Retinal pigment epithelial cell (primary cell): ENCODE measurements around the gene PIP4K2A.

Source experiments
- DNase-seq: peaks from one replicate; pipeline ENCODE4 v3.0.0-alpha.2; 2010; ENCODE audit warnings: low read depth
- H3K4me3 ChIP-seq: 2 replicates; pipeline ENCODE4 v1.5.1; 2011; ENCODE audit warnings: mild to moderate bottlenecking, low read length, control low read depth, moderate library complexity
- CTCF ChIP-seq: conservative IDR thresholded peaks from 2 replicates; pipeline ENCODE4 v1.5.1; 2011; ENCODE audit warnings: low read depth, low read length, control low read depth, inconsistent platforms

The PIP4K2A gene

GRCh38 chr10:22604344-22605126, 109.8 kb downstream of the PIP4K2A start:
- DNase-seq = no peak
- H3K4me3 ChIP-seq = no peak overlapping the region
- TF ChIP-seq CTCF = no peak

- TF ChIP-seq CTCF = no peak
- DNase-seq = no peak
- no peak overlapping the region for H3K4me3 ChIP-seq
These were observed 110.8 kb downstream of the PIP4K2A start for GRCh38 chr10:22603581-22603980.

GRCh38 chr10:22601618-22602017, 112.8 kb downstream of the PIP4K2A start:
- H3K4me3 ChIP-seq = no peak overlapping the region

GRCh38 chr10:22599636-22600228, 114.6 kb downstream of the PIP4K2A start:
- DNase-seq = no peak
- no peak overlapping the region for H3K4me3 ChIP-seq

More at GRCh38 chr10:22601618-22602017, 112.8 kb downstream of the PIP4K2A start:
- no peak for DNase-seq
- no peak for TF ChIP-seq CTCF

GRCh38 chr10:22599048-22599561, 115.3 kb downstream of the PIP4K2A start:
- DNase-seq = no peak
- no peak overlapping the region for H3K4me3 ChIP-seq
- no peak for TF ChIP-seq CTCF

More at GRCh38 chr10:22599636-22600228, 114.6 kb downstream of the PIP4K2A start:
- no peak for TF ChIP-seq CTCF

GRCh38 chr10:22598478-22598877, 115.9 kb downstream of the PIP4K2A start:
- TF ChIP-seq CTCF = no peak
- DNase-seq = no peak
- no peak overlapping the region for H3K4me3 ChIP-seq
